Astrocyte (in vitro differentiated cells and primary cell): Measurements from ENCODE around the gene SDHB. TPM values are rescaled to one million over a fixed set of nuclear protein-coding genes. Genes with fewer than 3 reads are reported as not detected.
A peak's percentile ranks its signal among the peaks of the same experiment; 100 is the strongest.

Source experiments
- DNase-seq: peaks from one replicate; pipeline ENCODE4 v3.0.0-alpha.2; 2010; ENCODE audit warnings: low read depth
- FAIRE-seq: peaks from 2 replicates; lab custom pipeline; 2011; peaks lifted over from hg19 to GRCh38; lab: Jason Lieb, UNC
- H2AFZ ChIP-seq: 2 replicates; pipeline ENCODE4 v1.6.0; 2012; ENCODE audit warnings: low read depth, low read length, inconsistent platforms
- H3K27ac ChIP-seq: 2 replicates; pipeline ENCODE4 v1.5.1; 2011; ENCODE audit warnings: low read depth, low read length, inconsistent platforms
- H3K27me3 ChIP-seq: 2 replicates; pipeline ENCODE4 v1.6.0; 2011; ENCODE audit warnings: low read length, inconsistent platforms; ENCODE audit not compliant: insufficient read depth
- H3K36me3 ChIP-seq: 2 replicates; pipeline ENCODE4 v1.5.1; 2011; ENCODE audit warnings: low read length, inconsistent platforms; ENCODE audit not compliant: insufficient read depth
- H3K4me1 ChIP-seq: 2 replicates; pipeline ENCODE4 v1.5.1; 2011; ENCODE audit warnings: low read length, inconsistent platforms; ENCODE audit not compliant: insufficient read depth
- H3K4me2 ChIP-seq: 2 replicates; pipeline ENCODE4 v1.6.0; 2012; ENCODE audit warnings: low read length, inconsistent platforms
- H3K4me3 ChIP-seq: 2 replicates; pipeline ENCODE4 v1.5.1; 2011; ENCODE audit warnings: low read depth, mild to moderate bottlenecking, low read length, inconsistent platforms; ENCODE audit not compliant: insufficient read depth
- H3K79me2 ChIP-seq: 2 replicates; pipeline ENCODE4 v1.6.0; 2012; ENCODE audit warnings: mild to moderate bottlenecking, low read length, inconsistent platforms; ENCODE audit not compliant: insufficient read depth
- H3K9ac ChIP-seq: 2 replicates; pipeline ENCODE4 v1.6.0; 2012; ENCODE audit warnings: mild to moderate bottlenecking, low read length, inconsistent platforms
- H3K9me3 ChIP-seq: 2 replicates; pipeline ENCODE4 v1.5.1; 2012; ENCODE audit warnings: low read depth, mild to moderate bottlenecking, low read length, inconsistent platforms; ENCODE audit not compliant: insufficient read depth
- H4K20me1 ChIP-seq: 2 replicates; pipeline ENCODE4 v1.6.0; 2012; ENCODE audit warnings: low read length, inconsistent platforms; ENCODE audit not compliant: insufficient read depth
- H3K27ac Mint-ChIP-seq: one replicate; pipeline ENCODE4 v1.8.0; 2021; ENCODE audit warnings: mild to moderate bottlenecking, mixed read lengths; ENCODE audit not compliant: unreplicated experiment
- H3K27me3 Mint-ChIP-seq: one replicate; pipeline ENCODE4 v1.8.0; 2021; ENCODE audit warnings: low read depth, mixed read lengths; ENCODE audit not compliant: unreplicated experiment
- H3K36me3 Mint-ChIP-seq: one replicate; pipeline ENCODE4 v1.8.0; 2021; ENCODE audit warnings: low read depth, mixed read lengths; ENCODE audit not compliant: unreplicated experiment
- H3K4me1 Mint-ChIP-seq: one replicate; pipeline ENCODE4 v1.8.0; 2021; ENCODE audit warnings: low read depth, mixed read lengths; ENCODE audit not compliant: unreplicated experiment
- H3K4me3 Mint-ChIP-seq: one replicate; pipeline ENCODE4 v1.8.0; 2021; ENCODE audit warnings: mild to moderate bottlenecking, moderate library complexity, mixed read lengths; ENCODE audit not compliant: unreplicated experiment
- H3K9me3 Mint-ChIP-seq: one replicate; pipeline ENCODE4 v1.8.0; 2021; ENCODE audit warnings: mild to moderate bottlenecking, mixed read lengths; ENCODE audit not compliant: unreplicated experiment
- CTCF ChIP-seq: IDR thresholded peaks from 2 replicates; pipeline ENCODE4 v1.5.1; 2011; ENCODE audit warnings: low read depth, mild to moderate bottlenecking, inconsistent platforms, low read length, moderate library complexity; ENCODE audit not compliant: insufficient read depth
- EZH2 ChIP-seq: IDR thresholded peaks from 2 replicates; pipeline ENCODE4 v1.6.1; 2012; ENCODE audit warnings: mild to moderate bottlenecking, low read length, inconsistent platforms; ENCODE audit not compliant: insufficient read depth
- total RNA-seq: library from RNA; stranded (reverse); gene quantifications from 2 replicates; pipeline ENCODE4 v1.2.1, GENCODE V29; 2021

The SDHB gene
- total RNA-seq, 1 donor from 2014 or later = 84.9 TPM

DNA sequence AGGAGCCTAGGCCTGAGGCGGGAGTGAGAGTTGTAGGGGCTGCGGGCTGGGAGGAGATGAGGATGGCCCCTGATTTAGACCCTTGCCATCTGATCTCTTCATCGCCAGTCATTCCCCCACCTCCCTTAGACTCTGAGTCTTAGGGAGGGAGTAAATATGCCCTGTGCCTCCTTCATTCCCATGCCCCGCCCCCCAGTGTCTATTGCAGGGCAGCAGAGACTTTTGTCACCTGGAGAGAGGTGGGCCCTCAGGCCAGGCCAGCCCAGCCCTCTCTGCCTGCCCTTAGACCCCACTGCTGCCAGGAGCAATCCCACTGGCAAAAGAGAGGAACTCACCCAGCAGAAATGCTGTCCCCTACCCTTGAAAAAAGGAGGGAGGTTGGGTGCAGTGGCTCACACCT is 70.2 kb downstream of the SDHB start:
- no peak overlapping the region for H3K9ac ChIP-seq
- Mint-ChIP-seq H3K4me1 (peaks cover 19% of the 10 kb centered on the region), H3K4me3 (no peak overlapping the region), H3K9me3 (no peaks in the 10 kb centered on the region), H3K27me3 (no peaks in the 10 kb centered on the region), H3K27ac (no peak overlapping the region), H3K36me3 (peaks cover 2% of the 10 kb centered on the region)
- no peaks in the 10 kb centered on the region for H3K27me3 ChIP-seq
- TF ChIP-seq EZH2 (no peak), CTCF (no peak)
- H2AFZ ChIP-seq = no peak overlapping the region
- H4K20me1 ChIP-seq = peaks cover 7% of the 10 kb centered on the region
- H3K9me3 ChIP-seq = no peaks in the 10 kb centered on the region
- no peak overlapping the region for H3K4me3 ChIP-seq
- H3K27ac ChIP-seq = no peak overlapping the region
- peaks cover 18% of the 10 kb centered on the region for H3K79me2 ChIP-seq
- no peak for DNase-seq
- H3K4me1 ChIP-seq = peaks cover 42% of the 10 kb centered on the region
- H3K4me2 ChIP-seq = no peak overlapping the region
- no peaks in the 10 kb centered on the region for H3K36me3 ChIP-seq
- FAIRE-seq = no peak

DNA sequence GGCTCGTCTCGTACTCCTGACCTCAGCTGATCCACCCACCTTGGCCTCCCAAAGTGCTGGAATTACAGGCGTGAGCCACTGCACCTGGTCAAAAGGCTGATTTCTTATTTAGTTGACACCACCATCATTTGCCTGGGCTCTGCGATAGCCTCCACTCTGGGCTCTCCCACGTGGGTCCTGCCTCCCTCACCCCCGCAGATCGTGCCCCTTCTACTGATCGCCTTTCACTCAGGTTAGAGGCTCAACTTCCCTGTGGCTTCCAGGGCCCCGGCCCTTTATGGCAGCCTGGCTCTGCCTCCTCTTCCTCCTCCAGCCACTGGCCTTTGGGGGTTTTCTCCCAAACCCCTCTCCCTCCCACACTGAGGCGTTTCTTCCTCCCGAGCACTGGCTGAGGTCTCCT is 70.9 kb downstream of the SDHB start:
- peaks cover 26% of the 10 kb centered on the region for H3K79me2 ChIP-seq
- no peak for DNase-seq
- no peak overlapping the region for H3K27ac ChIP-seq
- H3K36me3 ChIP-seq = no peaks in the 10 kb centered on the region
- peaks cover 15% of the 10 kb centered on the region for H4K20me1 ChIP-seq
- no peak overlapping the region for H3K4me3 ChIP-seq
- no peaks in the 10 kb centered on the region for H3K27me3 ChIP-seq
- Mint-ChIP-seq H3K9me3 (no peaks in the 10 kb centered on the region), H3K4me1 (peaks cover 19% of the 10 kb centered on the region), H3K36me3 (peaks cover 2% of the 10 kb centered on the region), H3K27me3 (no peaks in the 10 kb centered on the region), H3K27ac (no peak overlapping the region), H3K4me3 (peak overlapping the region; percentile 42)
- H2AFZ ChIP-seq = no peak overlapping the region
- no peak overlapping the region for H3K9ac ChIP-seq
- FAIRE-seq = no peak
- peaks cover 49% of the 10 kb centered on the region for H3K4me1 ChIP-seq
- H3K9me3 ChIP-seq = no peaks in the 10 kb centered on the region
- H3K4me2 ChIP-seq = no peak overlapping the region
- TF ChIP-seq CTCF = no peak

- peaks cover 5% of the 10 kb centered on the region for H3K36me3 Mint-ChIP-seq
Measured at GRCh38 chr1:16981269-16981849, 72.5 kb downstream of the SDHB start.

More at GRCh38 chr1:16981269-16981849, 72.5 kb downstream of the SDHB start:
- peak overlapping the region; percentile 87 for H3K9ac ChIP-seq
- no peaks in the 10 kb centered on the region for H3K36me3 ChIP-seq
- no peaks in the 10 kb centered on the region for H3K9me3 ChIP-seq
- TF ChIP-seq EZH2 = no peak
- no peak for TF ChIP-seq CTCF
- peaks cover 30% of the 10 kb centered on the region for H4K20me1 ChIP-seq
- peaks cover 41% of the 10 kb centered on the region for H3K79me2 ChIP-seq
- H3K27ac ChIP-seq = peak overlapping the region; percentile 89
- peaks cover 49% of the 10 kb centered on the region for H3K4me1 ChIP-seq
- Mint-ChIP-seq H3K27me3 (no peaks in the 10 kb centered on the region), H3K4me3 (peak overlapping the region; percentile 88), H3K27ac (peak overlapping the region; percentile 94), H3K4me1 (peaks cover 23% of the 10 kb centered on the region), H3K9me3 (no peaks in the 10 kb centered on the region)
- H3K4me2 ChIP-seq = peak overlapping the region; percentile 99
- peak; percentile 23 for FAIRE-seq
- H3K4me3 ChIP-seq = peak overlapping the region; percentile 80
- no peak overlapping the region for H2AFZ ChIP-seq
- DNase-seq = peak; percentile 93
- no peaks in the 10 kb centered on the region for H3K27me3 ChIP-seq
